Adipocyte (in vitro differentiated cells): ENCODE measurements around the gene ANO2.

Source experiments
- DNase-seq: peaks from one replicate; pipeline ENCODE4 v3.0.0-alpha.2; 2015; ENCODE audit warnings: low read depth
- H3K27me3 ChIP-seq: replicated peaks from 2 replicates; pipeline ENCODE4 v1.7.0; 2013; ENCODE audit warnings: mild to moderate bottlenecking, low read length, moderate library complexity; ENCODE audit not compliant: control insufficient read depth, insufficient read depth
- H3K36me3 ChIP-seq: 2 replicates; pipeline ENCODE4 v1.7.0; 2013; ENCODE audit warnings: low read length, mild to moderate bottlenecking, moderate library complexity; ENCODE audit not compliant: control insufficient read depth, insufficient read depth, severe bottlenecking
- H3K4me1 ChIP-seq: 2 replicates; pipeline ENCODE4 v1.7.0; 2013; ENCODE audit warnings: mild to moderate bottlenecking, low read length, moderate library complexity; ENCODE audit not compliant: control insufficient read depth, insufficient read depth
- H3K4me3 ChIP-seq: 2 replicates; pipeline ENCODE4 v1.7.0; 2013; ENCODE audit warnings: mild to moderate bottlenecking, low read length, moderate library complexity
- H3K9ac ChIP-seq: 2 replicates; pipeline ENCODE4 v1.7.0; 2013; ENCODE audit warnings: mild to moderate bottlenecking, low read length, moderate library complexity
- H3K9me3 ChIP-seq: 2 replicates; pipeline ENCODE4 v1.7.0; 2013; ENCODE audit warnings: mild to moderate bottlenecking, low read length, moderate library complexity; ENCODE audit not compliant: control insufficient read depth

ANO2 gene

DNA sequence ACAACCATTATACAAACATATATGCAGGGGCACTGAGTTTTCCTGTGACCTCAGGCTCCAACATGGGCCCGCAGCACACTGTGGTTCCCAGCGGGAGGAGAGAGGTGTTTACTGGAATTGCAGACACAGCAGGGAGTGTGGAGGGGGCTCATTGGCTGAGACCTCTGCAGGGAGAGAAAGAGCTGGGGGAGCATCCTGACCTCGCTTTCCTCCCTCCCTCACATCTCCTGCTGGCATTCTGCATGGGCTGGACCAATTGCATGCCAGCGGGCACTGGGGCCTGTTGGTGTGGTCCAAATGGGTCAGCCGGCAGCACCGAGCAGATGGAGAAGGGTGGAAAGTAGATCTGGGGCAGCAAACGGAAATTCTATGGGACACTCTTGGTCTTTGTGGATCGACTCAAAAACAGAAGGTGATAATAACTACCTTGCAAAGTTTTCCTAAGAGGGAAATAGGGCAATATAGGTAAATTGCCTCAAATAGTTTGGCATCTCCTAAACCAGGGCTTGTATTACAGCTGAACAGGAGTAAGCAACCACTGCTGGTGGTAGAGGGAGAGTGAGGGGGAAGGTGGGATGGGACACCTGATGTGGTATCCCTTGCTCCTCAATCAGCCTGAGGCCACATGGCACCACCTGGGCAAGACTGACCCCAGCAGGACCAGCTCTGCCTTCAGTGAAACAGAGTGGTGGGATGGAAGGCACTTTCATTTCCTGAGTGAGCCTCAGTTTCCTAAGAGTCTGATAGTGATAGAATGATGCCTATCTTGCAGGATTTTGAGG lies 426.3 kb downstream of the ANO2 start:
- no peak overlapping the region for H3K4me3 ChIP-seq
- H3K4me1 ChIP-seq: no peaks in the 10 kb centered on the region
- peaks cover 10% of the 10 kb centered on the region for H3K27me3 ChIP-seq
- H3K9ac ChIP-seq: no peak overlapping the region
- no peak for DNase-seq
- H3K36me3 ChIP-seq: no peaks in the 10 kb centered on the region
- no peaks in the 10 kb centered on the region for H3K9me3 ChIP-seq

GRCh38 chr12:5516371-5517241 lies 428.5 kb downstream of the ANO2 start:
- no peak overlapping the region for H3K4me3 ChIP-seq
- H3K27me3 ChIP-seq: peaks cover 17% of the 10 kb centered on the region
- H3K36me3 ChIP-seq: no peaks in the 10 kb centered on the region
- no peak overlapping the region for H3K9ac ChIP-seq
- H3K9me3 ChIP-seq: no peaks in the 10 kb centered on the region
- DNase-seq: no peak
- peaks cover 4% of the 10 kb centered on the region for H3K4me1 ChIP-seq

- no peak overlapping the region for H3K4me3 ChIP-seq
- H3K9me3 ChIP-seq: no peaks in the 10 kb centered on the region
- no peak overlapping the region for H3K9ac ChIP-seq
- DNase-seq: no peak
- no peaks in the 10 kb centered on the region for H3K36me3 ChIP-seq
- peaks cover 22% of the 10 kb centered on the region for H3K27me3 ChIP-seq
- H3K4me1 ChIP-seq: peaks cover 4% of the 10 kb centered on the region
These were observed 429.6 kb downstream of the ANO2 start for GRCh38 chr12:5515458-5515857.

DNA sequence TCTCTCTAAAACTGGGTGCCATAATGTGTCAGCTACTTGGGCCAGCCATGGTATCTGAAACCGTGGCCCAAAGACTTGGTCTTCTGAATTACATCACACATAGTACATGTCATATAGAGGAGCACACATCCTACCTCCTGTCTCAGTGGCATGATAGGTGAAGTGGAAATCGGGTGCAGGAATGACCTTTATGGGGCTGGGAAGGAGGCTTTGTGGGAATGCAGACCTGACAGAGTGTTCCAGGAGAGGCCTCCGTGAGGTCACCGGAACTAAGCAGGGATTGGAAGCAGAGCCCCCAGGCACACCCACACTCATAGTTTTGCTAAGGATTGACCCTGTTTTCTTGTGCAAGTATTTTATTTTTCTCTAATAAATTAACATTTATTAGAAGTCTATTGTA lies 430.5 kb downstream of the ANO2 start:
- H3K9me3 ChIP-seq: no peaks in the 10 kb centered on the region
- no peaks in the 10 kb centered on the region for H3K36me3 ChIP-seq
- H3K4me1 ChIP-seq: peaks cover 4% of the 10 kb centered on the region
- H3K9ac ChIP-seq: no peak overlapping the region
- no peak for DNase-seq
- H3K27me3 ChIP-seq: peaks cover 25% of the 10 kb centered on the region
- no peak overlapping the region for H3K4me3 ChIP-seq

DNA sequence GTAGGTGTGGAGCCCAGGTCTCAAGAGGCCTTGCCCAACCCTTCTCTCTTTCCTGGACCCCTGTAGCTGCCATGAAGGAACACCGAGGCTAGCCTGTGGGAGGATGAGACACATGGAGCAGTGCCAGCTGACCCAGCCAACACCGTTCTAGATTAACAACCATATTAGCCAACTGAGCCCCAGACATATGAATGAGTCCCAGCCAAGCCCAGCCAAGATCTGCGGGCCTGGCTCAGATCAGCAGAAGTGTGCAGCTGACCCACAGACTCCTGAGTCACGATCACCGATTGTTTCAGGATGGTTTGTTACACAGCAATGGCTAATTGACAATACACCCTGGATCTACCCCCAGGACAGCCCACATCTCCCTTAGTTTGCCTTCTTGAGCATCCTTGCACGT lies 431.0 kb downstream of the ANO2 start:
- Histone ChIP-seq H3K9ac (no peak overlapping the region), H3K4me1 (peaks cover 4% of the 10 kb centered on the region), H3K9me3 (no peaks in the 10 kb centered on the region), H3K27me3 (peaks cover 20% of the 10 kb centered on the region), H3K36me3 (no peaks in the 10 kb centered on the region), H3K4me3 (no peak overlapping the region)
- no peak for DNase-seq

DNA sequence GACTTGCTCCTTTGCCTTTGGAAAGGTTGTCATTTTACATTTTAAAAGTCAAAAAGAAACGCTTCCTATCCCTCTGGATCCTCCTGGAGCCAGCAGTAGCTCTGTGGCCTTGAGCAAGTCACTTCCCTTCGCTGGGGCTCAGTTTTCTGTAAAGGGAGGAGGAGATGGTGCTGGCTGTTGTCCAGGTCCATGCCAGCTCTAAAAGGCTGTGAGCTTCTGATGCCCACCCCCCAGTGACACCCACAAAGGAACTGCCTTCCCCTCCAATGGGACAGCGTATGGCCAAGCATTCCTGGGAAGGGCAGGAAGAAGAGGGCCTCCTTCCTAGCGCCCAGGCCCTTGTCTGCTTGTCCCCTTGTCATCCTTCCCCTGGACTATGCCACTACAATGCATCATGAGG lies 431.7 kb downstream of the ANO2 start:
- peaks cover 4% of the 10 kb centered on the region for H3K4me1 ChIP-seq
- DNase-seq: no peak

More for the DNA sequence above, 431.7 kb downstream of the ANO2 start:
- Histone ChIP-seq H3K4me3 (no peak overlapping the region), H3K9ac (no peak overlapping the region), H3K27me3 (peaks cover 19% of the 10 kb centered on the region), H3K9me3 (no peaks in the 10 kb centered on the region), H3K36me3 (no peaks in the 10 kb centered on the region)
